RPMI8226 (cell line): ENCODE data around the gene CAV1.
"Not testable (repeated sequence)": the region's sequence is repeated elsewhere in the genome, so short reads cannot be mapped to it uniquely, and the experiment has no call there.

Experiments used
- DNase-seq: peaks from one replicate; pipeline ENCODE4 v3.0.0-alpha.2; 2015

The CAV1 gene

GRCh38 chr7:116584721-116585120 lies 59.9 kb downstream of the CAV1 start:
- DNase-seq: no peak

- DNase-seq: no peak
These were observed 60.6 kb downstream of the CAV1 start for GRCh38 chr7:116585392-116585791.

GRCh38 chr7:116585967-116586366 lies 61.1 kb downstream of the CAV1 start:
- no peak for DNase-seq

GRCh38 chr7:116587200-116587599 lies 62.4 kb downstream of the CAV1 start:
- not testable (repeated sequence) for DNase-seq

- DNase-seq: peak; percentile 62
These were observed 63.4 kb downstream of the CAV1 start for GRCh38 chr7:116588225-116588624.

- peak; percentile 80 for DNase-seq
These were observed 64.1 kb downstream of the CAV1 start for GRCh38 chr7:116588641-116589594.

GRCh38 chr7:116591202-116592040 lies 66.6 kb downstream of the CAV1 start:
- DNase-seq: peak; percentile 32

- no peak for DNase-seq
These were observed 67.2 kb downstream of the CAV1 start for GRCh38 chr7:116592041-116592355.

GRCh38 chr7:116592445-116592844 lies 67.6 kb downstream of the CAV1 start:
- no peak for DNase-seq

GRCh38 chr7:116593359-116594075 lies 68.7 kb downstream of the CAV1 start:
- DNase-seq: no peak

GRCh38 chr7:116595063-116595462 lies 70.2 kb downstream of the CAV1 start:
- DNase-seq: no peak

GRCh38 chr7:116597384-116597783 lies 72.5 kb downstream of the CAV1 start:
- DNase-seq: no peak

- peak; percentile 24 for DNase-seq
These were observed 73.4 kb downstream of the CAV1 start for GRCh38 chr7:116598278-116598677.

GRCh38 chr7:116598861-116599260 lies 74.0 kb downstream of the CAV1 start:
- DNase-seq: no peak

- DNase-seq: no peak
These were observed 76.6 kb downstream of the CAV1 start for GRCh38 chr7:116601426-116601825.

- no peak for DNase-seq
These were observed 82.5 kb downstream of the CAV1 start for GRCh38 chr7:116607299-116607698.

- DNase-seq: no peak
These were observed 85.4 kb downstream of the CAV1 start for GRCh38 chr7:116610210-116610609.

- no peak for DNase-seq
These were observed 85.9 kb downstream of the CAV1 start for GRCh38 chr7:116610721-116611120.
